IMR-90 (cell line): ENCODE data around the gene FCER1A. TPM values are rescaled to one million over a fixed set of nuclear protein-coding genes. Genes with fewer than 3 reads are reported as not detected.

ENCODE experiments used
- ATAC-seq: fragments of 200-7000 bp; cut with Tn5 transposase; 2 replicates; pipeline ENCODE4 v1.9.1; 2020; ENCODE audit warnings: low read depth, mild to moderate bottlenecking, moderate library complexity
- BruUV-seq: library from RNA; stranded (reverse); fragments of 400-500 nt; replicated peaks from 2 replicates; lab custom pipeline; 2021; lab: Mats Ljungman, UMichigan
- CTCF ChIA-PET: fragments of 300-600 bp; formaldehyde crosslinking; extraction: SDS; loops from one replicate; lab custom pipeline; 2021; ENCODE audit warnings: antibody characterized with exemption; lab: Yijun Ruan, JAX
- POLR2A ChIA-PET: fragments of 300-600 bp; sonication (Branson Sonifier 250); formaldehyde crosslinking; loops from one replicate; lab custom pipeline; 2022; ENCODE audit warnings: antibody characterized with exemption; ENCODE audit not compliant: unreplicated experiment; lab: Charles Lee
- DNase-seq: peaks from one replicate; pipeline ENCODE4 v3.0.0; 2013
- H2AFZ ChIP-seq: replicated peaks from 2 replicates; pipeline ENCODE3; 2013; ENCODE audit warnings: low read length, mild to moderate bottlenecking; ENCODE audit not compliant: poor library complexity
- H2AK5ac ChIP-seq: 2 replicates; pipeline ENCODE4 v1.6.1; 2013; ENCODE audit warnings: low read depth, low read length, inconsistent platforms
- H2AK9ac ChIP-seq: replicated peaks from 2 replicates; pipeline ENCODE3; 2013; ENCODE audit warnings: mild to moderate bottlenecking, low read depth, low read length, moderate library complexity; ENCODE audit not compliant: poor library complexity
- H2BK120ac ChIP-seq: 2 replicates; pipeline ENCODE4 v1.6.1; 2013; ENCODE audit warnings: low read depth, low read length, inconsistent platforms
- H2BK15ac ChIP-seq: 3 replicates; pipeline ENCODE4 v1.6.1; 2013; ENCODE audit warnings: low read depth, low read length, inconsistent platforms
- H2BK20ac ChIP-seq: 2 replicates; pipeline ENCODE4 v1.6.1; 2013; ENCODE audit warnings: low read depth, mild to moderate bottlenecking, inconsistent platforms, low read length, moderate library complexity
- H2BK5ac ChIP-seq: 2 replicates; pipeline ENCODE4 v1.6.1; 2013; ENCODE audit warnings: mild to moderate bottlenecking, low read depth, low read length, inconsistent platforms; ENCODE audit not compliant: poor library complexity, severe bottlenecking
- H3K14ac ChIP-seq: replicated peaks from 2 replicates; pipeline ENCODE4 v1.6.1; 2013; ENCODE audit warnings: low read depth, low read length, inconsistent platforms
- H3K18ac ChIP-seq: 2 replicates; pipeline ENCODE4 v1.6.1; 2013; ENCODE audit warnings: low read depth, low read length, control low read depth
- H3K23ac ChIP-seq: 2 replicates; pipeline ENCODE4 v1.6.1; 2013; ENCODE audit warnings: low read depth, low read length, inconsistent platforms
- H3K27ac ChIP-seq: 2 replicates; pipeline ENCODE4 v1.5.1; 2013; ENCODE audit warnings: mild to moderate bottlenecking, control low read depth, low read length; ENCODE audit not compliant: insufficient read depth
- H3K27me3 ChIP-seq: 2 replicates; pipeline ENCODE4 v1.6.1; 2013; ENCODE audit warnings: low read length; ENCODE audit not compliant: control insufficient read depth, insufficient read depth
- H3K36me3 ChIP-seq: 2 replicates; pipeline ENCODE4 v1.6.1; 2013; ENCODE audit warnings: low read length, mixed read lengths; ENCODE audit not compliant: control insufficient read depth, insufficient read depth
- H3K4ac ChIP-seq: 2 replicates; pipeline ENCODE4 v1.6.1; 2013; ENCODE audit warnings: low read depth, low read length, inconsistent platforms
- H3K4me1 ChIP-seq: 2 replicates; pipeline ENCODE4 v1.6.1; 2013; ENCODE audit warnings: low read length, mixed read lengths; ENCODE audit not compliant: control insufficient read depth, insufficient read depth
- H3K4me2 ChIP-seq: 2 replicates; pipeline ENCODE4 v1.6.1; 2013; ENCODE audit warnings: low read depth, mild to moderate bottlenecking, control low read depth, low read length, moderate library complexity
- H3K4me3 ChIP-seq: 2 replicates; pipeline ENCODE4 v1.5.1; 2013; ENCODE audit warnings: low read depth, mild to moderate bottlenecking, control low read depth, low read length, moderate library complexity; ENCODE audit not compliant: insufficient read depth
- H3K56ac ChIP-seq: 2 replicates; pipeline ENCODE4 v1.6.1; 2013; ENCODE audit warnings: low read length, inconsistent platforms; ENCODE audit not compliant: insufficient read depth; ENCODE audit errors: extremely low read depth
- H3K79me1 ChIP-seq, 2 experiments: 2 replicates each; pipeline ENCODE4 v1.6.1; 2013; ENCODE audit warnings: low read length in 2 of 2, inconsistent platforms in 1 of 2, low read depth in 1 of 2
- H3K9ac ChIP-seq: 2 replicates; pipeline ENCODE4 v1.6.1; 2013; ENCODE audit warnings: low read depth, low read length, control low read depth
- H3K9me1 ChIP-seq: 2 replicates; pipeline ENCODE4 v1.6.1; 2013; ENCODE audit warnings: low read length, inconsistent platforms; ENCODE audit not compliant: insufficient read depth
- H3K9me3 ChIP-seq: 2 replicates; pipeline ENCODE4 v1.6.1; 2013; ENCODE audit warnings: low read length; ENCODE audit not compliant: control insufficient read depth, insufficient read depth
- H4K20me1 ChIP-seq: 2 replicates; pipeline ENCODE4 v1.6.1; 2013; ENCODE audit warnings: low read length, inconsistent platforms; ENCODE audit not compliant: insufficient read depth
- H4K5ac ChIP-seq: 2 replicates; pipeline ENCODE4 v1.6.1; 2013; ENCODE audit warnings: mild to moderate bottlenecking, low read depth, low read length, control low read depth
- H4K8ac ChIP-seq, 2 experiments: 2 replicates each; pipeline ENCODE4 v1.6.1; 2013; ENCODE audit warnings: low read depth in 2 of 2, low read length in 2 of 2, control low read depth in 1 of 2, inconsistent platforms in 1 of 2
- H4K91ac ChIP-seq: 2 replicates; pipeline ENCODE4 v1.6.1; 2013; ENCODE audit warnings: low read depth, low read length, inconsistent platforms; ENCODE audit not compliant: insufficient read depth
- NFE2L2 ChIP-seq: fragments of 150-350 bp; IDR thresholded peaks from 2 replicates; pipeline ENCODE4 v1.6.1; 2016; ENCODE audit warnings: low read depth, mild to moderate bottlenecking, low read length
- SMC3 ChIP-seq: fragments of 150-350 bp; IDR thresholded peaks from 2 replicates; pipeline ENCODE4 v1.6.1; 2016; ENCODE audit warnings: low read depth, mild to moderate bottlenecking, antibody characterized with exemption, low read length, moderate library complexity
- WGBS, 2 experiments: methylation state at CpG; one replicate each; pipeline versions ENCODE4 v1.1.5 to v1.1.7; 2013; ENCODE audit warnings: missing lambda C conversion rate in 2 of 2; ENCODE audit not compliant: insufficient read length in 1 of 2; ENCODE audit errors: extremely low coverage in 2 of 2; 5-methylcytosine and 5-hydroxymethylcytosine counted together
- dilution Hi-C: fragments of 300-500 bp; cut with HindIII; formaldehyde crosslinking; loops from one replicate; pipeline ENCODE4 v1.14.3; 2018; ENCODE audit warnings: low sequenced_read_pairs; ENCODE audit not compliant: unreplicated experiment
- in situ Hi-C: fragments of 300-500 bp; cut with MboI; formaldehyde crosslinking; loops from 3 replicates; pipeline ENCODE4 v1.14.3; 2019; ENCODE audit warnings: low sequenced_read_pairs, inconsistent platforms, mixed read lengths
- intact Hi-C: fragments of 100-400 bp; cut with micrococcal nuclease; formaldehyde crosslinking; loops from 2 replicates; pipeline ENCODE4 v1.10.0; 2022
- polyA plus RNA-seq, 3 experiments: library from polyadenylated mRNA; depleted of rRNA; stranded (reverse); fragments of >200 nt; gene quantifications; 2 replicates each; pipeline ENCODE4 v1.2.3, GENCODE V29; 2012; ENCODE audit warnings: low replicate concordance in 1 of 3
- total RNA-seq: library from RNA; depleted of rRNA; stranded (reverse); fragments of >200 nt; gene quantifications from 2 replicates; pipeline ENCODE4 v1.2.3, GENCODE V29; 2012
- TF ChIP-seq, protein P1 (sequence below): conservative IDR thresholded peaks from 2 replicates; pipeline ENCODE4 v1.5.1; 2012; ENCODE audit warnings: mild to moderate bottlenecking, low read depth, low read length, improper control_type of control experiment

The FCER1A gene
- total and polyA plus RNA-seq, 2 of the 4 experiments (the other 2 are of a cell fraction) = not detected

DNA sequence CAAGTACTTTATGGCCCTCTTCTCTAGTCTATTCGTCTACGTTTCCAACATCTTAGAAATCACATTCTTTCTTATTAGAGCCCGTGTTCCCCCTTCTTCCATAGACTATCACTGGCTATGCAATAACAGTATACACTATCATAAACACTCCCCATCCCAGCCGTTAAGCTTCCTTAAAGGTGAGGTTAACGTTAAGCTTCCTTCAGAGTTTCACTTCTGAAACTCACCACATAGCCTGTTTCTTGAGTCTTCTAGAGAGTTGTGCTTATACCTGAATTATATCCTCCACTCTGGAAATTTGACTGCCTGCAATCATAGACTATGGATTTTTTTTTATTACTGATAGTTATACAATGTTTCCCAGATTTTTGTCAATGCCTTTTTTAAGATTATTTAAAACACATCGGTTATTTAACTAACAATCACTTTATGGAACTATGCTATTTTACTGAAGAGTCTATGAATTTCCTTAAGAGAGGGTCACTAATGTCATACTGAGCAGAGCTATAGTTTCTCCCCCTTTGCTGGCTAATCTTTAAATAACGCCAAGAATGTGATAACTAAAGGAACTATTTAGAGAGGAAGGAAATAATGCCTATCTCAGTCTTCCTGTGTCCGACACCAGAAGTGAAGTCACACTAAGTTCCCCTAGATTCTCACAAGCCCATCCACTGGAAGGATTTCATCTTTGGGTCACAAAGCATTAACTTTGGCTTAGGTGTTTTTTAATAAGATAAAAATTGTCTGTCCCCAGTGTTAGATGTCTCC, 16.8 kb downstream of the FCER1A start:
- Histone ChIP-seq H3K23ac (no peak overlapping the region), H2AFZ (no peak overlapping the region), H2BK120ac (no peak overlapping the region), H4K20me1 (no peaks in the 10 kb centered on the region), H3K14ac (no peak overlapping the region), H3K4me3 (no peak overlapping the region), H3K4me1 (no peaks in the 10 kb centered on the region), H2BK5ac (no peak overlapping the region), H3K36me3 (no peaks in the 10 kb centered on the region), H3K27me3 (no peaks in the 10 kb centered on the region), H2AK5ac (no peak overlapping the region), H2BK20ac (no peak overlapping the region), H3K9ac (no peak overlapping the region), H3K27ac (no peak overlapping the region), H3K9me1 (no peaks in the 10 kb centered on the region), H3K9me3 (peaks cover 5% of the 10 kb centered on the region; the same call in 1 of the 2 replicates), H4K91ac (no peak overlapping the region), H2AK9ac (no peak overlapping the region), H3K79me1 (no peaks in the 10 kb centered on the region), H3K4ac (no peak overlapping the region), H4K8ac (no peak overlapping the region), H3K18ac (no peak overlapping the region), H4K5ac (no peak overlapping the region), H2BK15ac (no peak overlapping the region), H3K56ac (no peak overlapping the region), H3K4me2 (no peak overlapping the region)
- POLR2A ChIA-PET = no interaction called here
- in situ Hi-C loops (no loop called here), dilution Hi-C loops (no loop called here), intact Hi-C loops (no loop called here)
- WGBS, 2 experiments = no CpG with 5 or more reads among the region's 8 CpGs
- no TSS peak for BruUV-seq
- DNase-seq (no peak), ATAC-seq (no peak)
- TF ChIP-seq NFE2L2 = no peak
- no peak for TF ChIP-seq SMC3
- TF ChIP-seq, protein P1, sequence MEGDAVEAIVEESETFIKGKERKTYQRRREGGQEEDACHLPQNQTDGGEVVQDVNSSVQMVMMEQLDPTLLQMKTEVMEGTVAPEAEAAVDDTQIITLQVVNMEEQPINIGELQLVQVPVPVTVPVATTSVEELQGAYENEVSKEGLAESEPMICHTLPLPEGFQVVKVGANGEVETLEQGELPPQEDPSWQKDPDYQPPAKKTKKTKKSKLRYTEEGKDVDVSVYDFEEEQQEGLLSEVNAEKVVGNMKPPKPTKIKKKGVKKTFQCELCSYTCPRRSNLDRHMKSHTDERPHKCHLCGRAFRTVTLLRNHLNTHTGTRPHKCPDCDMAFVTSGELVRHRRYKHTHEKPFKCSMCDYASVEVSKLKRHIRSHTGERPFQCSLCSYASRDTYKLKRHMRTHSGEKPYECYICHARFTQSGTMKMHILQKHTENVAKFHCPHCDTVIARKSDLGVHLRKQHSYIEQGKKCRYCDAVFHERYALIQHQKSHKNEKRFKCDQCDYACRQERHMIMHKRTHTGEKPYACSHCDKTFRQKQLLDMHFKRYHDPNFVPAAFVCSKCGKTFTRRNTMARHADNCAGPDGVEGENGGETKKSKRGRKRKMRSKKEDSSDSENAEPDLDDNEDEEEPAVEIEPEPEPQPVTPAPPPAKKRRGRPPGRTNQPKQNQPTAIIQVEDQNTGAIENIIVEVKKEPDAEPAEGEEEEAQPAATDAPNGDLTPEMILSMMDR = no peak
- CTCF ChIA-PET = interaction anchor here (0.6 kb wide), 1 partner anchor 278 kb away, joined by 5 read pairs; no protein-coding TSS in a partner anchor
